Left ventricle myocardium inferior (tissue), 1 donor: ENCODE data around the gene DCC. TPM values are rescaled to one million over a fixed set of nuclear protein-coding genes. Genes with fewer than 3 reads are reported as not detected.
A peak's percentile ranks its signal among the peaks of the same experiment; 100 is the strongest.

ENCODE experiments used
- DNase-seq: peaks from one replicate; pipeline ENCODE4 v3.0.0-alpha.2; 2020
- H3K27ac ChIP-seq: fragments of 200-600 bp; replicated peaks from 2 replicates; pipeline ENCODE4 v1.8.0; 2021
- H3K27me3 ChIP-seq: fragments of 200-600 bp; 2 replicates; pipeline ENCODE4 v1.8.0; 2021; ENCODE audit warnings: low read depth
- H3K36me3 ChIP-seq: fragments of 200-600 bp; 2 replicates; pipeline ENCODE4 v1.8.0; 2021
- H3K4me1 ChIP-seq: fragments of 200-600 bp; 2 replicates; pipeline ENCODE4 v1.8.0; 2021
- H3K4me3 ChIP-seq: fragments of 200-600 bp; 2 replicates; pipeline ENCODE4 v1.8.0; 2021; ENCODE audit warnings: mild to moderate bottlenecking, moderate library complexity
- H3K9me3 ChIP-seq: fragments of 200-600 bp; replicated peaks from 2 replicates; pipeline ENCODE4 v1.8.0; 2021
- CTCF ChIP-seq: fragments of 200-600 bp; IDR thresholded peaks from 2 replicates; pipeline ENCODE4 v1.8.0; 2021; ENCODE audit warnings: antibody characterized with exemption, mild to moderate bottlenecking, borderline replicate concordance
- intact Hi-C: fragments of 100-400 bp; cut with micrococcal nuclease; formaldehyde crosslinking; loops from one replicate; pipeline ENCODE4 v1.11.0; 2022
- total RNA-seq: library from RNA; stranded (reverse); fragmentation: NEBNext Ultra II Directional; extraction: Animal tissue kit (Norgen Biotek cat#: 25700); gene quantifications from one replicate; pipeline ENCODE4 v1.2.1, GENCODE V29; 2021
- donor health status: DM: no; HTN: yes; CAD: no; lungs with severe emphysema.

DCC gene
- total RNA-seq, 1 donor from 2014 or later, result not detected

- no peak overlapping the region for H3K4me3 ChIP-seq
- no peak for DNase-seq
- H3K27me3 ChIP-seq, result peaks cover 63% of the 10 kb centered on the region
- H3K27ac ChIP-seq, result no peak overlapping the region
- H3K4me1 ChIP-seq, result peaks cover 4% of the 10 kb centered on the region
- H3K9me3 ChIP-seq, result peaks cover 4% of the 10 kb centered on the region
- no peaks in the 10 kb centered on the region for H3K36me3 ChIP-seq
- TF ChIP-seq CTCF, result no peak
- intact Hi-C loops, result no loop called here
These were observed 2.7 kb upstream of the DCC start for GRCh38 chr18:52337276-52337675.

GRCh38 chr18:52340406-52341102, 557 bp downstream of the DCC start:
- DNase-seq, result no peak

GRCh38 chr18:52341103-52341432, 1.1 kb downstream of the DCC start:
- Histone ChIP-seq H3K4me1 (peaks cover 4% of the 10 kb centered on the region), H3K9me3 (peaks cover 4% of the 10 kb centered on the region), H3K27me3 (peaks cover 96% of the 10 kb centered on the region), H3K36me3 (no peaks in the 10 kb centered on the region), H3K27ac (no peak overlapping the region), H3K4me3 (no peak overlapping the region)
- TF ChIP-seq CTCF, result no peak
- no peak for DNase-seq
- intact Hi-C loops, result no loop called here

More at GRCh38 chr18:52340406-52341102, 557 bp downstream of the DCC start:
- intact Hi-C loops, result no loop called here
- Histone ChIP-seq H3K4me3 (peak overlapping the region; percentile 42), H3K9me3 (peaks cover 4% of the 10 kb centered on the region), H3K4me1 (peaks cover 4% of the 10 kb centered on the region), H3K27ac (no peak overlapping the region), H3K36me3 (no peaks in the 10 kb centered on the region), H3K27me3 (peaks cover 95% of the 10 kb centered on the region)
- no peak for TF ChIP-seq CTCF

GRCh38 chr18:52341608-52342381, 1.8 kb downstream of the DCC start:
- TF ChIP-seq CTCF, result no peak
- Histone ChIP-seq H3K27me3 (peaks cover 95% of the 10 kb centered on the region), H3K4me1 (peaks cover 4% of the 10 kb centered on the region), H3K36me3 (no peaks in the 10 kb centered on the region), H3K9me3 (peaks cover 4% of the 10 kb centered on the region), H3K27ac (no peak overlapping the region), H3K4me3 (peak overlapping the region; percentile 17)
- intact Hi-C loops, result no loop called here
- no peak for DNase-seq

- no peaks in the 10 kb centered on the region for H3K36me3 ChIP-seq
- H3K4me1 ChIP-seq, result peaks cover 4% of the 10 kb centered on the region
- intact Hi-C loops, result no loop called here
- H3K9me3 ChIP-seq, result peaks cover 2% of the 10 kb centered on the region
- no peak overlapping the region for H3K27ac ChIP-seq
- peaks cover 88% of the 10 kb centered on the region for H3K27me3 ChIP-seq
- no peak for DNase-seq
- TF ChIP-seq CTCF, result no peak
- no peak overlapping the region for H3K4me3 ChIP-seq
These were observed 2.5 kb downstream of the DCC start for GRCh38 chr18:52342456-52342855.
